Urothelium cell line (cell line): ENCODE results near the gene CDC37.
"Not testable (repeated sequence)": the region's sequence is repeated elsewhere in the genome, so short reads cannot be mapped to it uniquely, and the experiment has no call there.

Source experiments
- DNase-seq: peaks from one replicate; pipeline ENCODE4 v3.0.0; 2011; ENCODE audit warnings: low spot score, mixed read lengths
- FAIRE-seq: peaks from 2 replicates; lab custom pipeline; 2011; peaks lifted over from hg19 to GRCh38; lab: Jason Lieb, UNC

Gene CDC37

GRCh38 chr19:10398819-10399218 lies 4.5 kb downstream of the CDC37 start:
- FAIRE-seq (no peak), DNase-seq (no peak)

DNA sequence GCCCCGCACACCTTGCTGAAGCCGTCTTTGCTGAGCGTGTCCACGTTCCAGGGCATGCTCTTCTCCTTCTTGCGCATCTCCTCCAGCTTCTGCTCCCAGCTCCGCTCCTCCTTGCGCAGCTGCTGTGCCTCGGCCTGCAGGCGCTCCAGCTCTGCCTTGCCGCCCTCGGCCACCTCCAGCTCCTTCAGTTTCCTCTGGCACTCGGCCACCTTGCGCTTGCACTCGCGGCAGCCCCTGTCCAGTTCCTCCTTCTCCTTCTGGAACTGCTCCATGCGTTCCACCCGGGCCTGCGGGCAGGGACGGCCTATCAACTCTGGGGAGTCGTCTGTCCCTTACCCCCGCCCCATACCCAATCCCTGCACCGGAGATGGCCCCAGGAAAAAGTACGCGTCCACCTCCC lies 7.4 kb downstream of the CDC37 start:
- DNase-seq, result no peak
- no peak for FAIRE-seq

GRCh38 chr19:10395436-10395835 lies 7.9 kb downstream of the CDC37 start:
- no peak for DNase-seq
- FAIRE-seq, result no peak

DNA sequence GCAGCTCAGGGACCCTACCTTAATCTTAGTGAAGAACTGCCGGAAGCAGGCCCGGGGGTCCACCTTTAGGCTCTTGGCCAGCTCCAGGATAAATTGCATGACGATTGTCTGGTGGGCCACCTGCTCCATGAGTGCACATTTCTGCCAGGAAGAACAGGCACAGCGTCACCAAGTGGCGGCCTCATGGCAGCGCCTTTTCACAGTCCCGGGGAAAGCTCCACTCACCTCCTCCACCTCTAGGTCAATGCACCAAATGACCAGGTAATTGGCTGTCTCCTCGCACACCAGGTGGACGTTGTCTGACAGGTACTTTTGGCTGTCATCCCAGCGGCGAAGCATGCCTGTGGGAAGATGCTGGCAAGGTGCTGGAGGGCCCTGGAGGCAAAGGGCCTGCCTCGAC lies 8.3 kb downstream of the CDC37 start:
- no peak for FAIRE-seq
- no peak for DNase-seq

DNA sequence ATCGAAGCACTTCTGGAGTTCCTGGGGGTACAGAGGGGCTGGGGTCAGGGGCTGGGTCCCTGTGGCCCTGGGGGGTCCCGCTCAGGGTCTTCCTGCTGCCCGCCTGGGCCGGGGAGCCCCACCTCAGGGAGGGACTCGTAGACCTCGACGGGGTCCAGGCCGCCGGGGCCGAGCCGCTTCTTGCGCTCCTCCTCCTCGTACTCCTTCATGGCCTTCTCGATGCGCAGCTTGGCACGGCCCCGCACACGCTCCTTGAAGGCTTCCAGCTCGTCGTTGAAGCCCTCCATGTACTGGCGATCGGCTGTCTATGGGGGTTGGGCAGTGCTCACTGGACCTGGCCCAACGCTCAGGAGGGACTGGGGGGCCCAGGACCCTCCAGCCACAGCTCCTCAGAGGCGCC lies 10.2 kb downstream of the CDC37 start:
- DNase-seq, result no peak
- FAIRE-seq, result no peak

DNA sequence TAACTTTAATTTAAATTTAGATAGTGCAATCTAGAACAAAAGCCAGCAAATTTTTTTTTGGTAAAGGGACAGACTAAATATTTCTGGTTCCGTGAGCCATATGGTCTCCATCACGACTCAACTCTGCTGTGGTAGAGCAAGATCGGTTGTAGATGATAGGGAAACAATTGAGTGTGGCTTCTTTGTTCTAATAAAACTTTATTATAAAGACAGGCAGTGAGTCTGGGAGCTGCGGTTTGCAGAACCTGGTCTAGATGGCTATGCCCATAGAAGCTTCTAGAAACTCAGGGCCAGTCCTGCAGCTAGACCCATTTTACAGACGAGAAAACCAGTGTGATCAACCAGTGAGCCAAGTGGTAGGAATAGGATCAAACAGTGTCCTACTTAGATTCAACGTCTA lies 11.2 kb downstream of the CDC37 start:
- DNase-seq (no peak), FAIRE-seq (no peak)

DNA sequence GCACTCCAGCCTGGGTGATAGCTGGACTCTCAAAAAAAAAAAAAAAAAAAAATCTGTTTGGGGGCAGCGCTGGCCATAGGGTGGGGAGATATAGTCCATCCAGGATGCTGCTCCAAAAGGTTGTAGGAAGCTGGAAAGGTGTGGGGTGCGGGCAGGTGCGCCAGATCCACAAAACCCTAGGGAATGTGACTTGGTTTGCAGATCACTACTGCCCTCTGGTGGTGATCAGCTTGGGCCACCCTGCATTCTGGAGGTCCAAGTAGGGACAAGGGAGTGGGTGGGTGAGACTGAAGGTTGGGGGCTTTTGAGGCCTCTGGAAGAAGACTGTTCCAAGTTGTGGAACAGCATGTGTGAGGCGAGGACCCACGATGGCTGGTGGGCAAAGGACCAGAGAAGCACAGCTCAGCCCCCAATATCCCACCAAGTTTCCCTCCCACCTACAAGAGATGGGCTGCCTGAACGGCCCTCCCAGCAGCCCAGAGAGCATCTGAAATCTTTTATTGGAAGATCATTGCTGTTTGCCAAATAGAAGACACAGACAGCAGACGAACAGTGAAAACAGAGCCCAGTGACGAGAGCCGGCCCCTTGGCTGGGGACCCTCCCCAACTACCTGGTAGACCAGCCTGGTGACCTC lies 12.6 kb downstream of the CDC37 start:
- FAIRE-seq (no peak), DNase-seq (peak; percentile 65)

DNA sequence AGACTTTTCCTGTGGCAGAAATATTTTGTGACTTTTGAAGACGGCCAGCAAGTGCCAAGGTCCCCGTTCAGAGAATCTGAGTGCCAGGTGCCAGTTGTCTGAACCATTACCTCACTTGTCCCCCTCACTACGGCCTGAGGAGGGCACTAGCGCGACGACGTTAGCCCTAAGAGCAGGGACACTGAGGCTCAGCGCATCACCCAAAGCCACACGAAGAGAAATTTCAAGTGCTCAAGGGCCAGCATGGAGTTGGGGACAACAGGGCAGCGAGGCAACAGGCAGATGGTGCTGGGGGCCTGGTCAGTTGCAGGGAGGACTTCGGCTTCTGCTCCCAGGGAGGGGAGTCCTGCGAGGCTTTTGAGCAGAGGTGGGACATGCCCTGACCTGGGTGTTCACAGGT lies 13.5 kb downstream of the CDC37 start:
- DNase-seq, result no peak
- no peak for FAIRE-seq

GRCh38 chr19:10388957-10389356 lies 14.4 kb downstream of the CDC37 start:
- DNase-seq (peak; percentile 51), FAIRE-seq (no peak)

GRCh38 chr19:10384580-10384979 lies 18.8 kb downstream of the CDC37 start:
- DNase-seq (no peak), FAIRE-seq (no peak)

- DNase-seq, FAIRE-seq: not testable (repeated sequence)
These were observed 20.2 kb downstream of the CDC37 start for GRCh38 chr19:10383223-10383499.

GRCh38 chr19:10380313-10381102 lies 22.8 kb downstream of the CDC37 start, which contains the start of gene TYK2:
Gene TYK2, minus strand, starts transcription at chr19:10380572. Its CDS starts 2,166 bp downstream, at chr19:10378406.
- FAIRE-seq, result peak; percentile 74
- DNase-seq, result peak; percentile 99

DNA sequence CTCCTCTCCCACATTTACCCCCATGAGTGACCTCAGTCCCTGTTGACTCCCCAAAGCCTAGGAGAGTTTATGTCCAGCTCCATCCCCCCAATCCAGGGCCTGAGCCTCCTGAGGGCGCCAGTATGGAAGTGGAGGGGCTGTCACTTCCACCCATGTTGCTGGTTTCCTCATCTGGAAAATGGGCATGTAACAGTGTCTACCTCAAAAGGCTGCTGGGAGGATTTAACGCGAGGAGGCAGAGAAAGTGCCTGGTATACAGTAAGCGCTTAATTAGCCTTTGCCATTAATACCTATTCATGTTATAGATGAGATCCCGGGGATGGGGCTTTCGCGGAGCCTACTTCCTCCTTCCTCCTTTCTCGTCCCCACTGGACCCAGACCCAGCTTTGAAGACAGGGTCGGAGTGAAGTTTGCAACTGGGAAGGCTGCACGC lies 23.4 kb downstream of the CDC37 start:
- FAIRE-seq, result no peak
- no peak for DNase-seq

DNA sequence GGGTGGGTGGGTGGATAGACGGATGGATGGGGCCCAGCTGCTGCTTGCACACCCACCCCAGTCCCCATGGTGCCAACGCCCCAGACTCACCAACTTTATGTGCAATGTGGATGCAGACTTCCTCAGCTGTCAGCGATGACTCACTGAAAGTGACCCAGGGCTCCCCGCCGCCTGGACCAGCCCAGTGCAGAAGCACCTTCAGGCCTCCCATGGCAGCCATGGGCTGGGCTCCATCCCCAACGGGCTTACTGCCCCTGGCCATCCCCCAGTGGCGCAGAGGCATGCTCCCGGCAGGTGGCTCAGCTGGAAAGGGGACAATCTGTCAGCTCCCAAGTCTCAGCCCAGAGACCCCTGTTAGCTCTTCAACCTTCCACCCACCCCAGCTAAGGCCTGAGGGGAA lies 25.2 kb downstream of the CDC37 start:
- no peak for FAIRE-seq
- no peak for DNase-seq

- not testable (repeated sequence) for DNase-seq, FAIRE-seq
These were observed 26.2 kb downstream of the CDC37 start for GRCh38 chr19:10377140-10377640.

DNA sequence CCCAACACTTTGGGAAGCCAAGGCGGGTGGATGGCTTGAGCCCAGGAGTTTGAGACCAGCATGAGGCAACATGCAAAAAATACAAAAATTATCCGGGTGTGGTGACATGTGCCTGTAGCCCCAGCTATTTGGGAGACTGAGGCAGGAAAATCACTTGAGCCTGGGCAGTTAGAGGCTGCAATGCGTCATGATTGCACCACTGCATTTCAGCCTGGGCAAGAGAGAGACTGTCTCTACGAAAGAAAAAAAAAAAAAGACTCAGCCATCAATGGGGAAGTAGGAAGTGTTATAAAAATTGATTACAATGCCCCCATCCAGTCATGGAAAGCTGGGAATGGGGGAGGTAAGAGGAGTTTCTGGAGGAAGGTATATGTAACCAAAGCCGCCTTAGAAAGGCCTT lies 28.4 kb downstream of the CDC37 start:
- FAIRE-seq (no peak), DNase-seq (no peak)

GRCh38 chr19:10372690-10373089 lies 30.7 kb downstream of the CDC37 start:
- DNase-seq (no peak), FAIRE-seq (no peak)

DNA sequence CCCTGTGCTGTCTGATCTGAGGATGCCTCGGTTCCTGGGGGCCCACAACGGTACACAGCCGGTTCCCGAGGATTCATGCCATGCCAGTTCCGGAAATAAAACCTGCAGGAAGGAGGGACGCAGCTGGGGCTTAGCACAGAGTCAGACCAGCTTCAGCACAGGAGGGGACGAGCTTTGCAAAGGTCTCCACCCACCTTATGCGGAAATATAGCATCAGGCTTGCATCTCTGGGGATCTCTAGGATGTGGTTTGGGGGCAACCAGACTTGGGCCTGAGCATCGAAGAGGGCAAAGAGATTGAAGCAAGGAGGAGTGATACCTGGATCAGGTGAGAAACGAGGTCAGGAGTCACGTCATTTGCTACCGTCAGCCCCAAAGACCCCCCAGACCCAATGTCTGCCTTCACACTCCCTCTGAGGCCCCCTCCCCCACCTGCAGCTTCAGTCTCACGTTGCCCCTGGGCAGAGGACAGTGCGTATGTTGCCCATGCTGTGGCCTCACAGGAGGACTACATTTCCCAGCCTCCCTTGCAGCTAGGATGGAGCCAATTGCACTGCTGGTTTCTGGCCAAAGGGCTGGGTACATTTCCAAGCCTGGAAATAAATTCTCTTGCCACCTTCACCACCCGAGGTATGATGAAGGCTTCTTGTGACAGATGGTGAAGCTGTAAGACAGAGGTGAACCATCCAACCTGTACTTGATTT lies 35.1 kb downstream of the CDC37 start:
- FAIRE-seq (no peak), DNase-seq (no peak)

- not testable (repeated sequence) for DNase-seq, FAIRE-seq
These were observed 36.3 kb downstream of the CDC37 start for GRCh38 chr19:10366950-10367512.

GRCh38 chr19:10365518-10365917 lies 37.8 kb downstream of the CDC37 start:
- DNase-seq (no peak), FAIRE-seq (no peak)

- FAIRE-seq, result no peak
- DNase-seq, result no peak
These were observed 38.7 kb downstream of the CDC37 start for GRCh38 chr19:10364644-10365043.
